Measurements from ENCODE around the gene FIGNL2. TPM values are rescaled to one million over a fixed set of nuclear protein-coding genes. Genes with fewer than 3 reads are reported as not detected.

FIGNL2 gene
- total and polyA plus RNA-seq, 2 of the 13 experiments (the other 11 are each of a cell fraction or from before 2014, with no cell fraction given): 0.82 to 1.00 TPM

- Histone ChIP-seq H3K36me3 (replicated peaks in 1 of 2; ENCODE audit: control insufficient read depth in 1 of 2, insufficient read depth in 2 of 2, low read length in 2 of 2) (no peaks in the 10 kb centered on the region), H3K27ac (ENCODE audit: extremely low read length, insufficient read depth, low read length) (no peak overlapping the region), H4K20me1 (ENCODE audit: insufficient read depth, low read length) (no peaks in the 10 kb centered on the region), H2AFZ (ENCODE audit: low read length) (no peak overlapping the region), H3K9me3 (ENCODE audit: low read length) (no peaks in the 10 kb centered on the region), H3K9ac (ENCODE audit: insufficient read depth, low read depth, low read length) (no peak overlapping the region), H3K4me3 (replicated peaks in 1 of 3; ENCODE audit: insufficient read depth in 1 of 3, low read depth in 2 of 3, low read length in 3 of 3) (no peak overlapping the region), H3K4me2 (ENCODE audit: low read depth, low read length) (no peak overlapping the region; the same call in 1 of the 2 replicates), H3K79me2 (ENCODE audit: insufficient read depth, low read length) (no peaks in the 10 kb centered on the region), H3K4me1 (ENCODE audit: insufficient read depth, low read length) (peaks cover 32% of the 10 kb centered on the region), H3K27me3 (ENCODE audit: control insufficient read depth in 1 of 2, insufficient read depth in 2 of 2, low read length in 2 of 2) (peaks cover 0 to 2% of the 10 kb centered on the region in 2 experiments; a peak in 1 of 5 replicates)
- POLR2A ChIA-PET: no interaction called here
- DNase-seq (ENCODE audit: low spot score) (no peak), FAIRE-seq (no peak), ATAC-seq (no peak)
- in situ Hi-C loops (cut with HindIII; ENCODE audit: extremely low pct_ligation_motif_present, low pct_unique_long_range_greater_than_20kb): no loop called here
- 48% methylated on average over 4 of the region's 4 CpGs for WGBS (ENCODE audit: low lambda C conversion rate)
- intact Hi-C loops (cut with micrococcal nuclease; ENCODE audit: unreplicated experiment): no loop called here
- CTCF ChIA-PET (ENCODE audit: low intra/inter-chr PET ratio, low total read pairs): no interaction called here
- no TSS peak for BruUV-seq (replicated peaks)
- 0 out of 2 replicates have a peak, but pooled peaks have one; percentile 15 for TF ChIP-seq FOXP1 (IDR thresholded peaks at IDR 0.05)
- TF ChIP-seq FOXP1 (CRISPR knock-in tag; IDR thresholded peaks at IDR 0.05): no peak
- no peak for TF ChIP-seq ZBTB26 (CRISPR knock-in tag; IDR thresholded peaks at IDR 0.05; ENCODE audit: borderline replicate concordance)
Measured at GRCh38 chr12:51883998-51884675, 35.6 kb upstream of the FIGNL2 start.

- in situ Hi-C loops (cut with HindIII; ENCODE audit: extremely low pct_ligation_motif_present, low pct_unique_long_range_greater_than_20kb) (no loop called here), intact Hi-C loops (cut with micrococcal nuclease; ENCODE audit: unreplicated experiment) (no loop called here)
- H3K36me3 ChIP-seq (replicated peaks in 1 of 2; ENCODE audit: control insufficient read depth in 1 of 2, insufficient read depth in 2 of 2, low read length in 2 of 2): no peaks in the 10 kb centered on the region
- no peak overlapping the region for H3K4me2 ChIP-seq (ENCODE audit: low read depth, low read length)
- H3K27me3 ChIP-seq (ENCODE audit: control insufficient read depth in 1 of 2, insufficient read depth in 2 of 2, low read length in 2 of 2): 0 out of 5 replicates have a peak, but pooled peaks cover 0 to 2% of the 10 kb centered on the region in 2 experiments
- no TSS peak for BruUV-seq (replicated peaks)
- H3K27ac ChIP-seq (ENCODE audit: extremely low read length, insufficient read depth, low read length): no peak overlapping the region
- H3K4me1 ChIP-seq (ENCODE audit: insufficient read depth, low read length): peaks cover 38% of the 10 kb centered on the region
- WGBS (ENCODE audit: low lambda C conversion rate): 63% methylated on average over 1 of the region's 1 CpG
- CTCF ChIA-PET (ENCODE audit: low intra/inter-chr PET ratio, low total read pairs): no interaction called here
- H3K79me2 ChIP-seq (ENCODE audit: insufficient read depth, low read length): no peaks in the 10 kb centered on the region
- FAIRE-seq (no peak), DNase-seq (ENCODE audit: low spot score) (no peak), ATAC-seq (no peak)
- TF ChIP-seq FOXJ3 (CRISPR knock-in tag; IDR thresholded peaks at IDR 0.05; ENCODE audit: borderline replicate concordance) (no peak), MAX (IDR thresholded peaks at IDR 0.05) (no peak), HINFP (CRISPR knock-in tag; IDR thresholded peaks at IDR 0.05; ENCODE audit: low read depth) (no peak), ZNF75D (CRISPR knock-in tag; IDR thresholded peaks at IDR 0.05; ENCODE audit: borderline replicate concordance) (no peak), ZNF800 (CRISPR knock-in tag; IDR thresholded peaks at IDR 0.05) (no peak), ZNF674 (CRISPR knock-in tag; IDR thresholded peaks at IDR 0.05; ENCODE audit: low read depth) (no peak), MXD3 (CRISPR knock-in tag; IDR thresholded peaks at IDR 0.05) (no peak), LCORL (IDR thresholded peaks at IDR 0.05) (no peak), LCORL (CRISPR knock-in tag; IDR thresholded peaks at IDR 0.05) (no peak), ZNF747 (CRISPR knock-in tag; IDR thresholded peaks at IDR 0.05; ENCODE audit: borderline replicate concordance) (no peak)
- POLR2A ChIA-PET: no interaction called here
- H3K4me3 ChIP-seq (replicated peaks in 1 of 3; ENCODE audit: insufficient read depth in 1 of 3, low read depth in 2 of 3, low read length in 3 of 3): no peak overlapping the region
- no peaks in the 10 kb centered on the region for H4K20me1 ChIP-seq (ENCODE audit: insufficient read depth, low read length)
- no peak overlapping the region for H2AFZ ChIP-seq (ENCODE audit: low read length)
- H3K9ac ChIP-seq (ENCODE audit: insufficient read depth, low read depth, low read length): no peak overlapping the region
- no peaks in the 10 kb centered on the region for H3K9me3 ChIP-seq (ENCODE audit: low read length)
Measured at GRCh38 chr12:51883295-51883694, 34.8 kb upstream of the FIGNL2 start.

All from HepG2 (cell line).